SK-N-SH (cell line): ENCODE measurements around the gene N4BP3. TPM values are rescaled to one million over a fixed set of nuclear protein-coding genes. Genes with fewer than 3 reads are reported as not detected.

ENCODE experiments used
- CTCF ChIA-PET: fragments of 300-600, 350-600 bp; formaldehyde crosslinking; extraction: SDS; loops from one replicate; lab custom pipeline; 2021; lab: Yijun Ruan, JAX
- POLR2A ChIA-PET: fragments of 350-600 bp; sonication (Branson Sonifier 250); formaldehyde crosslinking; extraction: SDS; loops from one replicate; lab custom pipeline; 2020; ENCODE audit warnings: antibody characterized with exemption, inconsistent platforms; lab: Yijun Ruan, JAX
- DNase-seq: peaks from one replicate; pipeline ENCODE4 v3.0.0; 2012
- H2AFZ ChIP-seq: fragments of 200-600 bp; sonication (generic); 2 replicates; pipeline ENCODE4 v1.8.1; 2016; ENCODE audit warnings: antibody characterized with exemption, mild to moderate bottlenecking, low read depth
- H3F3A ChIP-seq: fragments of 200-600 bp; sonication (generic); replicated peaks from 2 replicates; pipeline ENCODE3; 2016; ENCODE audit warnings: antibody characterized with exemption, mild to moderate bottlenecking; ENCODE audit not compliant: insufficient read depth
- H3K27ac ChIP-seq, 2 experiments: fragments of 200-500 bp in 1 of 2; fragments of 200-600 bp in 1 of 2; sonication (Bioruptor generic) in 1 of 2; sonication (generic), shearing (Covaris generic) in 1 of 2; 2 replicates each; pipeline versions ENCODE4 v1.5.1 to v1.6.1; 2014 to 2016; ENCODE audit warnings: low read depth in 2 of 2, inconsistent platforms in 1 of 2, low read length in 1 of 2, mild to moderate bottlenecking in 1 of 2, mixed read lengths in 1 of 2
- H3K27me3 ChIP-seq: fragments of 200-600 bp; sonication (generic), shearing (Covaris generic); 2 replicates; pipeline ENCODE4 v1.6.1; 2016; ENCODE audit warnings: mixed run types; ENCODE audit not compliant: insufficient read depth
- H3K36me3 ChIP-seq, 2 experiments: fragments of 200-500 bp in 1 of 2; fragments of 200-600 bp in 1 of 2; sonication (Bioruptor generic) in 1 of 2; sonication (generic) in 1 of 2; replicated peaks in 1 of 2; 2 replicates each; pipeline versions ENCODE3 to v1.5.1; 2014 to 2016; ENCODE audit warnings: low read length in 1 of 2, mild to moderate bottlenecking in 1 of 2; ENCODE audit not compliant: insufficient read depth in 2 of 2, control insufficient read depth in 1 of 2
- H3K4me1 ChIP-seq, 2 experiments: fragments of 200-500 bp in 1 of 2; fragments of 200-600 bp in 1 of 2; sonication (Bioruptor generic) in 1 of 2; sonication (generic), shearing (Covaris generic) in 1 of 2; 2 replicates each; pipeline versions ENCODE4 v1.5.1 to v1.6.1; 2014 to 2016; ENCODE audit warnings: low read depth in 1 of 2, low read length in 1 of 2, mixed run types in 1 of 2; ENCODE audit not compliant: insufficient read depth in 2 of 2, control insufficient read depth in 1 of 2
- H3K4me2 ChIP-seq: fragments of 200-600 bp; sonication (generic), shearing (Covaris generic); 2 replicates; pipeline ENCODE4 v1.6.1; 2017; ENCODE audit warnings: mixed run types
- H3K4me3 ChIP-seq, 2 experiments: fragments of 200-500 bp in 1 of 2; fragments of 200-600 bp in 1 of 2; sonication (Bioruptor generic) in 1 of 2; sonication (generic), shearing (Covaris generic) in 1 of 2; 2 replicates each; pipeline versions ENCODE4 v1.5.1 to v1.8.1; 2014 to 2016; ENCODE audit warnings: low read depth in 2 of 2, inconsistent platforms in 1 of 2, low read length in 1 of 2, mild to moderate bottlenecking in 1 of 2, mixed read lengths in 1 of 2, moderate library complexity in 1 of 2
- H3K79me2 ChIP-seq: fragments of 200-600 bp; sonication (generic); 2 replicates; pipeline ENCODE4 v1.8.1; 2017; ENCODE audit warnings: mild to moderate bottlenecking; ENCODE audit not compliant: insufficient read depth
- H3K9ac ChIP-seq: fragments of 200-600 bp; sonication (generic); 2 replicates; pipeline ENCODE4 v1.6.1; 2017; ENCODE audit warnings: mixed run types
- H3K9me2 ChIP-seq: fragments of 200-600 bp; sonication (generic); 2 replicates; pipeline ENCODE4 v1.6.1; 2017; ENCODE audit warnings: mixed run types
- H3K9me3 ChIP-seq: fragments of 200-600 bp; sonication (generic); 2 replicates; pipeline ENCODE4 v1.6.1; 2017; ENCODE audit warnings: mixed run types, mild to moderate bottlenecking, moderate library complexity
- H4K20me1 ChIP-seq: fragments of 200-600 bp; sonication (generic); 2 replicates; pipeline ENCODE4 v1.6.1; 2017; ENCODE audit warnings: mild to moderate bottlenecking, mixed run types; ENCODE audit not compliant: insufficient read depth
- CTCF ChIP-seq: fragments of 200-600 bp; sonication (generic); IDR thresholded peaks from 2 replicates; pipeline ENCODE4 v1.6.1; 2017; ENCODE audit warnings: antibody characterized with exemption, mild to moderate bottlenecking, moderate library complexity
- ELF1 ChIP-seq: IDR thresholded peaks from 2 replicates; pipeline ENCODE4 v1.4.0; 2012
- EP300 ChIP-seq, 2 experiments: IDR thresholded peaks; 2 replicates each; pipeline versions ENCODE4 v1.4.0 to v1.6.1; 2012; ENCODE audit warnings: borderline replicate concordance in 1 of 2, low read depth in 1 of 2, low read length in 1 of 2
- IRF3 ChIP-seq: fragments of 150-350 bp; IDR thresholded peaks from 2 replicates; pipeline ENCODE4 v1.6.1; 2016; ENCODE audit warnings: mild to moderate bottlenecking, low read depth, low read length
- NRF1 ChIP-seq: IDR thresholded peaks from 2 replicates; pipeline ENCODE4 v1.6.1; 2012; ENCODE audit warnings: low read depth, mild to moderate bottlenecking, low read length
- POLR2AphosphoS5 ChIP-seq: IDR thresholded peaks from 2 replicates; pipeline ENCODE4 v1.6.1; 2012; ENCODE audit warnings: low read depth, low read length
- SMC3 ChIP-seq: IDR thresholded peaks from 2 replicates; pipeline ENCODE4 v1.6.1; 2012; ENCODE audit warnings: low read depth, low read length, improper control_type of control experiment
- TAF1 ChIP-seq: IDR thresholded peaks from 2 replicates; pipeline ENCODE4 v1.6.1; 2012; ENCODE audit warnings: low read depth, mild to moderate bottlenecking, low read length, moderate library complexity, borderline replicate concordance
- TEAD4 ChIP-seq: IDR thresholded peaks from 2 replicates; pipeline ENCODE4 v1.4.0; 2012; ENCODE audit warnings: mild to moderate bottlenecking, borderline replicate concordance; ENCODE audit not compliant: insufficient read depth
- YY1 ChIP-seq: IDR thresholded peaks from 2 replicates; pipeline ENCODE4 v1.4.0; 2012; ENCODE audit warnings: low read depth, mild to moderate bottlenecking
- WGBS: methylation state at CpG from one replicate; pipeline ENCODE4 v1.1.6; 2017; ENCODE audit warnings: low lambda C conversion rate; 5-methylcytosine and 5-hydroxymethylcytosine counted together
- polyA plus RNA-seq, 3 experiments: library from polyadenylated mRNA; depleted of rRNA; stranded (reverse); fragments of >200 nt; gene quantifications; 2 replicates each; pipeline ENCODE4 v1.2.3, GENCODE V29; 2012
- TF ChIP-seq, protein P1 (sequence below): IDR thresholded peaks from 2 replicates; pipeline ENCODE4 v1.6.1; 2012; ENCODE audit warnings: mild to moderate bottlenecking, low read depth, low read length, moderate library complexity
- TF ChIP-seq, protein P2 (sequence below): IDR thresholded peaks from 2 replicates; pipeline ENCODE4 v1.4.0; 2012; ENCODE audit warnings: low read depth, borderline replicate concordance

The N4BP3 gene
- polyA plus RNA-seq, 1 of the 3 experiments (the other 2 are of a cell fraction) = 0.28 TPM

DNA sequence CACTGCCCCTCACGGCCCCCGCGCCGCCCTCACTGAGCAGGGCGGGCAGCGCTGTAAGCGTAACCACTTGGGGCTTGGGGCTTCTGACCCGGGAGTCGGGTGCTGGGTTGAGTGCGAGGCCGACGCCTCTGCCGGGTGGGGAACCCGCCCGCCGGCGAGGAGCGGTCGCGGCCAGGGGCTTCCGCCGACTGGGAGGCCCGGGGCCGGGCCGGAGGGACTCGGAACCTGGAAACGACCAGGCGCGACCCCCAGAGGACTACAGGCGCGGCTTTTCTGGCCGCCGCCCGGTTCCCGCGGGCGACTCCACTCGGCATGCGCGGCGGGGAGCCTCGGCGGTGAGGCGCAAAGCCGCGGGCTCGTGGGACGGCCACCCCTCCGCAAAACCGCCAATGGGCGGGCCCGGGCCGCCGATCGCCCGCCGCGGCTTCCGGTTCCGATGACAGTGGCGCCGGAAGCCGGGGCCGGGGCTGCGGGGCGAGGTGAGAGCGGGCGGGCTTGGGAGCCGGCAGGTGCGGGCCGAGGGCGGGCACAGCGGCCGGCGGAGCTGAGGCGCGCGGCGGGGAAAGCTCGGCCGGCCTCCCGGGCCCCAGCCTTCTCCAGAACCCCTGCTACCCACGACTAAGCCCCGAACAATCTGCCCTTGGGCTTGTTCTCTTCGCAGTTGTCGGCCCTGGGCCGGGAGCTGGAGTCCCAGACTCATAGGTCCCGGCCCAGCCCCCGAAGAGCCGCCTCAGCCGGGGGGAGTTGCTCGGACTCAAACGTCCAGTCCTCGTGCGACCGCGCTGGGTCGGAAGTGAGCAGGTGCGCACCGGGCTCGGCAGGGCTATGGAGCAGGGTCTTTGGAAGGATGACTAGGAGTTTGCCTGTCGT, 17.5 kb downstream of the N4BP3 start, which contains the start of gene RMND5B (continued):
- TF ChIP-seq, protein P1, sequence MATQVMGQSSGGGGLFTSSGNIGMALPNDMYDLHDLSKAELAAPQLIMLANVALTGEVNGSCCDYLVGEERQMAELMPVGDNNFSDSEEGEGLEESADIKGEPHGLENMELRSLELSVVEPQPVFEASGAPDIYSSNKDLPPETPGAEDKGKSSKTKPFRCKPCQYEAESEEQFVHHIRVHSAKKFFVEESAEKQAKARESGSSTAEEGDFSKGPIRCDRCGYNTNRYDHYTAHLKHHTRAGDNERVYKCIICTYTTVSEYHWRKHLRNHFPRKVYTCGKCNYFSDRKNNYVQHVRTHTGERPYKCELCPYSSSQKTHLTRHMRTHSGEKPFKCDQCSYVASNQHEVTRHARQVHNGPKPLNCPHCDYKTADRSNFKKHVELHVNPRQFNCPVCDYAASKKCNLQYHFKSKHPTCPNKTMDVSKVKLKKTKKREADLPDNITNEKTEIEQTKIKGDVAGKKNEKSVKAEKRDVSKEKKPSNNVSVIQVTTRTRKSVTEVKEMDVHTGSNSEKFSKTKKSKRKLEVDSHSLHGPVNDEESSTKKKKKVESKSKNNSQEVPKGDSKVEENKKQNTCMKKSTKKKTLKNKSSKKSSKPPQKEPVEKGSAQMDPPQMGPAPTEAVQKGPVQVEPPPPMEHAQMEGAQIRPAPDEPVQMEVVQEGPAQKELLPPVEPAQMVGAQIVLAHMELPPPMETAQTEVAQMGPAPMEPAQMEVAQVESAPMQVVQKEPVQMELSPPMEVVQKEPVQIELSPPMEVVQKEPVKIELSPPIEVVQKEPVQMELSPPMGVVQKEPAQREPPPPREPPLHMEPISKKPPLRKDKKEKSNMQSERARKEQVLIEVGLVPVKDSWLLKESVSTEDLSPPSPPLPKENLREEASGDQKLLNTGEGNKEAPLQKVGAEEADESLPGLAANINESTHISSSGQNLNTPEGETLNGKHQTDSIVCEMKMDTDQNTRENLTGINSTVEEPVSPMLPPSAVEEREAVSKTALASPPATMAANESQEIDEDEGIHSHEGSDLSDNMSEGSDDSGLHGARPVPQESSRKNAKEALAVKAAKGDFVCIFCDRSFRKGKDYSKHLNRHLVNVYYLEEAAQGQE = no peak
- TF ChIP-seq EP300 (IDR thresholded peaks at IDR 0.05; ENCODE audit: borderline replicate concordance in 1 of 2, low read depth in 1 of 2, low read length in 1 of 2) = peak in 1 of 2 experiments; percentile 36; a peak in 1 of 4 replicates

GRCh38 chr5:178131446-178131996, 18.2 kb downstream of the N4BP3 start:
- no peaks in the 10 kb centered on the region for H3K27me3 ChIP-seq
- peaks cover 8 to 13% of the 10 kb centered on the region in 2 experiments for H3K36me3 ChIP-seq
- CTCF ChIA-PET = interaction anchor here (0.9 to 10.9 kb wide), 5 partner anchors 9 to 56 kb away, joined by 3 to 96 read pairs (median 7); no protein-coding TSS in a partner anchor
- H3K4me1 ChIP-seq = peaks cover 0 to 5% of the 10 kb centered on the region in 2 experiments; a peak in 1 of 4 replicates
- peaks cover 4% of the 10 kb centered on the region for H3F3A ChIP-seq
- H3K79me2 ChIP-seq = peaks cover 51% of the 10 kb centered on the region
- peak overlapping the region; percentile 83 for H3K9ac ChIP-seq
- H2AFZ ChIP-seq = peak overlapping the region; percentile 93; the same call in 1 of the 2 replicates
- peak overlapping the region; percentile 11 to 77; a peak in 2 of 4 replicates for H3K27ac ChIP-seq
- H3K4me2 ChIP-seq = peak overlapping the region; percentile 90
- peak; percentile 55 for DNase-seq
- no peaks in the 10 kb centered on the region for H3K9me3 ChIP-seq
- POLR2A ChIA-PET = interaction anchor here (0.7 to 1.7 kb wide), 4 partner anchors 11 to 39 kb away, joined by 3 to 9 read pairs (median 3); no protein-coding TSS in a partner anchor
- TF ChIP-seq IRF3 (no peak), ELF1 (no peak), TEAD4 (no peak), SMC3 (no peak), YY1 (no peak), TAF1 (no peak), POLR2AphosphoS5 (no peak), CTCF (no peak), NRF1 (no peak)
- TF ChIP-seq, protein P1 = no peak
- TF ChIP-seq, protein P2, sequence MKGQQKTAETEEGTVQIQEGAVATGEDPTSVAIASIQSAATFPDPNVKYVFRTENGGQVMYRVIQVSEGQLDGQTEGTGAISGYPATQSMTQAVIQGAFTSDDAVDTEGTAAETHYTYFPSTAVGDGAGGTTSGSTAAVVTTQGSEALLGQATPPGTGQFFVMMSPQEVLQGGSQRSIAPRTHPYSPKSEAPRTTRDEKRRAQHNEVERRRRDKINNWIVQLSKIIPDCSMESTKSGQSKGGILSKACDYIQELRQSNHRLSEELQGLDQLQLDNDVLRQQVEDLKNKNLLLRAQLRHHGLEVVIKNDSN = no peak
- H3K4me3 ChIP-seq = peak overlapping the region; percentile 75 to 99
- WGBS = 3% methylated on average over 10 of the region's 10 CpGs
- H3K9me2 ChIP-seq = no peaks in the 10 kb centered on the region
- no peaks in the 10 kb centered on the region for H4K20me1 ChIP-seq
